ENCODE data around the gene ZIM2. TPM values are rescaled to one million over a fixed set of nuclear protein-coding genes. Genes with fewer than 3 reads are reported as not detected.

Gene ZIM2
- total and polyA plus RNA-seq, 2 donors (not counting 1 experiment from before 2014, with no cell fraction given): not detected

DNA sequence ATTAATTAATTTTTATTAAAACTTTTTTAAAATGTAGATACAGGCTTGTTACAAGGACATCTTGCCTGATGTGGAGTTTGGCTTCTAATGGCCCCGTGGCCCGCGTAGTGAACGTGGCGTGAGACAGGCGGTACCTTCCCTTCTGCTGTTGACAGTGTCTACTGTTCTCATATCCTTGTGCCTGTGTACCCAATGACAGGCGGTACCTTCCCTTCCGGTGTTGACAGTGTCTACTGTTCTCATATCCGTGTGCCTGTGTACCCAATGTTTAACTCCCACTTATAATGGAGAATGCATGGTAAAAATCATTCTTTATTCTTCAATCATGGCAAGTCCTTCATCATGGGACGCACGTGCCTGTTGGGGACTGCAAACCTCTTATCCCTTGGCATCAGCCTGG is 89.9 kb downstream of the ZIM2 start:
- Histone ChIP-seq H3K36me3 (replicated peaks in 1 of 2; ENCODE audit: control extremely low read depth in 1 of 2, control insufficient read depth in 1 of 2, extremely low read depth in 1 of 2, insufficient read depth in 2 of 2, low read length in 1 of 2) (no peaks in the 10 kb centered on the region), H3K4me3 (ENCODE audit: control extremely low read depth in 1 of 5, extremely low read depth in 1 of 5, insufficient read depth in 1 of 5, low read depth in 2 of 5, low read length in 4 of 5) (no peak overlapping the region), H3K27ac (ENCODE audit: low read length in 2 of 2) (no peak overlapping the region), H3K9me3 (ENCODE audit: control extremely low read depth in 1 of 3, control insufficient read depth in 2 of 3, insufficient read depth in 1 of 3, low read length in 2 of 3) (peaks cover 0 to 38% (median 2%) of the 10 kb centered on the region in 3 donors), H3K79me2 (ENCODE audit: control insufficient read depth, insufficient read depth, low read length) (no peaks in the 10 kb centered on the region), H3K27me3 (replicated peaks in 1 of 4; ENCODE audit: control extremely low read depth in 1 of 4, control insufficient read depth in 3 of 4, insufficient read depth in 4 of 4, low read length in 3 of 4) (no peaks in the 10 kb centered on the region), H3K4me2 (replicated peaks; ENCODE audit: low read depth, low read length, poor library complexity, severe bottlenecking) (no peak overlapping the region), H3K9ac (ENCODE audit: low read length) (no peak overlapping the region), H4K20me1 (ENCODE audit: control insufficient read depth, insufficient read depth, low read length, poor library complexity, severe bottlenecking) (no peaks in the 10 kb centered on the region), H3K4me1 (ENCODE audit: control insufficient read depth in 2 of 2, insufficient read depth in 2 of 2, low read length in 2 of 2) (no peaks in the 10 kb centered on the region), H2AFZ (ENCODE audit: insufficient read depth, low read depth, low read length, poor library complexity, severe bottlenecking) (no peak overlapping the region)
- intact Hi-C loops (cut with micrococcal nuclease): no loop called here
- H3K4me1 Mint-ChIP-seq: no peaks in the 10 kb centered on the region
- no peak for ATAC-seq (ENCODE audit: low read depth)
- CTCF ChIA-PET: no interaction called here
- no peak overlapping the region for H3K4me3 Mint-ChIP-seq
- TF ChIP-seq EZH2 (IDR thresholded peaks at IDR 0.05; ENCODE audit: borderline replicate concordance, insufficient read depth, low read depth, low read length, poor library complexity, severe bottlenecking): no peak
- TF ChIP-seq, protein P1, sequence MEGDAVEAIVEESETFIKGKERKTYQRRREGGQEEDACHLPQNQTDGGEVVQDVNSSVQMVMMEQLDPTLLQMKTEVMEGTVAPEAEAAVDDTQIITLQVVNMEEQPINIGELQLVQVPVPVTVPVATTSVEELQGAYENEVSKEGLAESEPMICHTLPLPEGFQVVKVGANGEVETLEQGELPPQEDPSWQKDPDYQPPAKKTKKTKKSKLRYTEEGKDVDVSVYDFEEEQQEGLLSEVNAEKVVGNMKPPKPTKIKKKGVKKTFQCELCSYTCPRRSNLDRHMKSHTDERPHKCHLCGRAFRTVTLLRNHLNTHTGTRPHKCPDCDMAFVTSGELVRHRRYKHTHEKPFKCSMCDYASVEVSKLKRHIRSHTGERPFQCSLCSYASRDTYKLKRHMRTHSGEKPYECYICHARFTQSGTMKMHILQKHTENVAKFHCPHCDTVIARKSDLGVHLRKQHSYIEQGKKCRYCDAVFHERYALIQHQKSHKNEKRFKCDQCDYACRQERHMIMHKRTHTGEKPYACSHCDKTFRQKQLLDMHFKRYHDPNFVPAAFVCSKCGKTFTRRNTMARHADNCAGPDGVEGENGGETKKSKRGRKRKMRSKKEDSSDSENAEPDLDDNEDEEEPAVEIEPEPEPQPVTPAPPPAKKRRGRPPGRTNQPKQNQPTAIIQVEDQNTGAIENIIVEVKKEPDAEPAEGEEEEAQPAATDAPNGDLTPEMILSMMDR (IDR thresholded peaks at IDR 0.05): no peak
- POLR2A ChIA-PET: no interaction called here
- 92% methylated on average over 7 of the region's 11 CpGs for WGBS (ENCODE audit: insufficient coverage)
- H3K27ac Mint-ChIP-seq: no peak overlapping the region
- peaks cover 10% of the 10 kb centered on the region for H3K9me3 Mint-ChIP-seq (ENCODE audit: insufficient read depth)
- DNase-seq: no peak
- H3K27me3 Mint-ChIP-seq: no peaks in the 10 kb centered on the region

DNA sequence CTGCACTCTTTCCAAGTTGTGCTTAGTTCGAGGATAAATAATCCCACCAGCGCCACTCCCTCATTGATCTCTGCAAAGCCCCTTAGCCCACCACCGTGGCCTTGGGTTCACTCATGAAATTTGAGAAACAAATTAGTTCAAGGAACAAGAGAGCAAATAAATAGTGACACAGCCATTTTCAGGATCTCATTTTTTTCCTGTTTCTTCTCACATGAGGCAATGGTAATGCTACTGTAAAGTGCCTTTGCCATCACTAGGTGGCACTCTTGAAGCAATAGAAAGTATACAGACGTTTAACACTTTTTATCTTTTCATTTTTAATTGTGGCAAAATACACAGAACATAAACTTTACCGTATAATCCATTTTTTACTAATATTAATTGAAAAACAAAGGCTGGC is 92.1 kb downstream of the ZIM2 start:
- Histone ChIP-seq H3K4me2 (replicated peaks; ENCODE audit: low read depth, low read length, poor library complexity, severe bottlenecking) (no peak overlapping the region), H3K27ac (ENCODE audit: low read length in 2 of 2) (no peak overlapping the region), H3K27me3 (replicated peaks in 1 of 4; ENCODE audit: control extremely low read depth in 1 of 4, control insufficient read depth in 3 of 4, insufficient read depth in 4 of 4, low read length in 3 of 4) (no peaks in the 10 kb centered on the region), H3K36me3 (replicated peaks in 1 of 2; ENCODE audit: control extremely low read depth in 1 of 2, control insufficient read depth in 1 of 2, extremely low read depth in 1 of 2, insufficient read depth in 2 of 2, low read length in 1 of 2) (no peaks in the 10 kb centered on the region), H3K79me2 (ENCODE audit: control insufficient read depth, insufficient read depth, low read length) (no peaks in the 10 kb centered on the region), H2AFZ (ENCODE audit: insufficient read depth, low read depth, low read length, poor library complexity, severe bottlenecking) (no peak overlapping the region), H3K9ac (ENCODE audit: low read length) (no peak overlapping the region), H3K4me3 (ENCODE audit: control extremely low read depth in 1 of 5, extremely low read depth in 1 of 5, insufficient read depth in 1 of 5, low read depth in 2 of 5, low read length in 4 of 5) (no peak overlapping the region), H4K20me1 (ENCODE audit: control insufficient read depth, insufficient read depth, low read length, poor library complexity, severe bottlenecking) (no peaks in the 10 kb centered on the region), H3K9me3 (ENCODE audit: control extremely low read depth in 1 of 3, control insufficient read depth in 2 of 3, insufficient read depth in 1 of 3, low read length in 2 of 3) (peaks cover 0 to 31% (median 2%) of the 10 kb centered on the region in 3 donors), H3K4me1 (ENCODE audit: control insufficient read depth in 2 of 2, insufficient read depth in 2 of 2, low read length in 2 of 2) (no peaks in the 10 kb centered on the region)
- POLR2A ChIA-PET: no interaction called here
- intact Hi-C loops (cut with micrococcal nuclease): no loop called here
- no peak overlapping the region for H3K4me3 Mint-ChIP-seq
- no peak overlapping the region for H3K27ac Mint-ChIP-seq
- H3K4me1 Mint-ChIP-seq: no peaks in the 10 kb centered on the region
- no peaks in the 10 kb centered on the region for H3K27me3 Mint-ChIP-seq
- CTCF ChIA-PET: no interaction called here
- peaks cover 10% of the 10 kb centered on the region for H3K9me3 Mint-ChIP-seq (ENCODE audit: insufficient read depth)
- ATAC-seq (ENCODE audit: low read depth) (no peak), DNase-seq (no peak)
- TF ChIP-seq EZH2 (IDR thresholded peaks at IDR 0.05; ENCODE audit: borderline replicate concordance, insufficient read depth, low read depth, low read length, poor library complexity, severe bottlenecking): no peak
- TF ChIP-seq, protein P1 (IDR thresholded peaks at IDR 0.05): no peak
- 27% methylated on average over 2 of the region's 5 CpGs for WGBS (ENCODE audit: insufficient coverage)
